SJCRH30 (cell line): Measurements from ENCODE around the gene ITPR2. TPM values are rescaled to one million over a fixed set of nuclear protein-coding genes. Genes with fewer than 3 reads are reported as not detected.

Experiments used
- DNase-seq, 2 experiments: peaks; one replicate each; pipeline ENCODE4 v3.0.0-alpha.2; 2015 to 2020
- H3K27ac ChIP-seq: fragments of 250-450 bp; sonication (Bioruptor Pico); 2 replicates; pipeline ENCODE4 v1.5.1; 2020; ENCODE audit warnings: mild to moderate bottlenecking, moderate library complexity
- H3K27me3 ChIP-seq: fragments of 250-450 bp; sonication (Bioruptor Pico); 2 replicates; pipeline ENCODE4 v1.5.1; 2020; ENCODE audit warnings: mild to moderate bottlenecking, moderate library complexity
- H3K36me3 ChIP-seq: fragments of 250-450 bp; sonication (Bioruptor Pico); 2 replicates; pipeline ENCODE4 v1.5.1; 2020; ENCODE audit warnings: mild to moderate bottlenecking, moderate library complexity
- H3K4me1 ChIP-seq: fragments of 250-450 bp; sonication (Bioruptor Pico); 2 replicates; pipeline ENCODE4 v1.5.1; 2020; ENCODE audit warnings: mild to moderate bottlenecking, moderate library complexity
- H3K4me3 ChIP-seq: fragments of 250-450 bp; sonication (Bioruptor Pico); 2 replicates; pipeline ENCODE4 v1.5.1; 2020; ENCODE audit warnings: mild to moderate bottlenecking, moderate library complexity
- H3K9me3 ChIP-seq: fragments of 250-450 bp; sonication (Bioruptor Pico); replicated peaks from 2 replicates; pipeline ENCODE4 v1.5.1; 2020; ENCODE audit warnings: mild to moderate bottlenecking, moderate library complexity
- total RNA-seq: library from RNA; depleted of rRNA; stranded (reverse); fragments of >200 nt; shearing (Covaris generic); gene quantifications from 2 replicates; pipeline ENCODE4 v1.2.3, GENCODE V29; 2014

ITPR2 gene
- total RNA-seq, 1 experiment from 2014 or later, result 8.7 TPM

DNA sequence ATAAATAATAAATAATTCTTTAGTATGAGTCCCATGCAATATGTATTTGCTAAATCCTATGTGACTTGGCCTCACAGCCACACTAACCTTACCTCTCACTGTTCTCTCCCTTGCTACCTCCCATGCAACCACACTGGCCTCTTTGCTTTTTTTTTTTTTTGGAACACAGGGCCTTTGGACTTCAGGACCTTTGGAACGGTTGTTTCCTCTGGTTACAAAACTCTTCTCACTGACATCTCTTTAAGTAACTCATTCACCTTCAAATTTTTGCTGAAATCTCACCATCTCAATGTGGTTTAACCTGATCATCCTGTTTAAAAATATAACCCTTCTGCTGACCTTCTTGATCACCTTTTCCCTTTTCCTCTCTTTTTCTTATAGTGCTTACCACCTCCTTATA lies 443.7 kb downstream of the ITPR2 start:
- Histone ChIP-seq H3K36me3 (no peaks in the 10 kb centered on the region), H3K4me1 (no peaks in the 10 kb centered on the region), H3K27ac (no peak overlapping the region), H3K9me3 (no peaks in the 10 kb centered on the region), H3K4me3 (no peak overlapping the region), H3K27me3 (no peaks in the 10 kb centered on the region)
- DNase-seq, result no peak

DNA sequence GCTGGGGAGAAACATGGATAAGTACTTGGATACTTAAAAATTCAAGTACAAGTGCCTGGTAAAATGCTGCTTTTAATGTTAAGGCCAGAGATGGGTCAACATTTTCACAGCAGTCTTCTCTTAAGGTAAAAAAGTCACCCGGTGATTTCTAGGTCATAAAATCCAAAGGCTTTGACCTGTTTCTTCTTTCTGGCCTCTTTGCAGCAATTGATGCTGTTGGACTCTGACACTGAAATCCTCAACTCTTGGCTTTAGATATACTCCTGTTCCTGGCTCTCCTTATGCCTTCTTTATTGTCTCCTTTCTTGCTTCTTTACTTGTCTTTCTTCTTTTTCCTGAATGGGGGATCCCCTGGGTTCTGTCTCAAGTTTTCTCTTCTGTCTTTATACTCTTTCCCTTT lies 448.5 kb downstream of the ITPR2 start:
- Histone ChIP-seq H3K4me3 (no peak overlapping the region), H3K27me3 (no peaks in the 10 kb centered on the region), H3K9me3 (no peaks in the 10 kb centered on the region), H3K4me1 (no peaks in the 10 kb centered on the region), H3K36me3 (no peaks in the 10 kb centered on the region), H3K27ac (no peak overlapping the region)
- no peak for DNase-seq

DNA sequence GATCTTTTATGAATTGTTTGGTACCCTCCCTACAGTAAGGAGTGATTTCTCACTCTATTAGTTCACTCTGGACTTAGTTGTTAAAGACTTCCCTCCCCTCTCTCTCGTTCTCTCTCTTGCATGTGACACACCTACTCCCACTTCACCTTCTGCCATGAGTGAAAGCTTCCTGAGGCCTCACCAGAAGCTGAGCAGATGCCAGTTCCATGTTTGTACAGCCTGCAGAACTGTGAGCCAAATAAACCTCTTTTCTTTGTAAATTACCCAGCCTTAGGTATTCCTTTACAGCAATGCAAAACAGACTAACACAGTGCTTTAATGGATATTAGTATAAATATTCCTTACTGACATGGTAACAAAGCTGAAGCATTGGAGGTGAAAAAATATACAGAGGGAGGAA lies 450.0 kb downstream of the ITPR2 start:
- H3K9me3 ChIP-seq, result no peaks in the 10 kb centered on the region
- H3K36me3 ChIP-seq, result no peaks in the 10 kb centered on the region
- H3K27ac ChIP-seq, result no peak overlapping the region
- no peaks in the 10 kb centered on the region for H3K27me3 ChIP-seq
- H3K4me1 ChIP-seq, result no peaks in the 10 kb centered on the region
- no peak for DNase-seq
- H3K4me3 ChIP-seq, result no peak overlapping the region

DNA sequence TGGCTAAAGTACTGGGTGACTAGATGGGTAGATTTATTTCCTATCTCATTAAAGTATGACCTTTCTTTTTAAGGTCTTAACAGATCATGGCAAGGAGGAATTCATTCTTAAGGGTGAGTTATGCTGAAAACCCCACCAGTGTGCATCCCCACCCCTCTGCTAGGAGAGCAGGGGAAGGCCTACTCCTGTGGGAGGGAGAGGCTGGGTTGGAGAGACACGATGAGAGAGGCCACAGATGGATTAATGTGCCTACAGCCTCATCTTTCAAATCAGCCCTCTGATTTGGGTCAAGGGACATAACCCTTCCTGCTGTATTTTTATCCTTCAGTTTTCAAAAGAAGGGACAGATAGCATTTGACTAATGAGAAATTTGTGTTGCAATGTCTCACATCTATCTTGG lies 452.1 kb downstream of the ITPR2 start:
- DNase-seq, result no peak
- H3K27ac ChIP-seq, result no peak overlapping the region
- no peaks in the 10 kb centered on the region for H3K27me3 ChIP-seq
- no peaks in the 10 kb centered on the region for H3K9me3 ChIP-seq
- no peaks in the 10 kb centered on the region for H3K4me1 ChIP-seq
- no peaks in the 10 kb centered on the region for H3K36me3 ChIP-seq
- no peak overlapping the region for H3K4me3 ChIP-seq

DNA sequence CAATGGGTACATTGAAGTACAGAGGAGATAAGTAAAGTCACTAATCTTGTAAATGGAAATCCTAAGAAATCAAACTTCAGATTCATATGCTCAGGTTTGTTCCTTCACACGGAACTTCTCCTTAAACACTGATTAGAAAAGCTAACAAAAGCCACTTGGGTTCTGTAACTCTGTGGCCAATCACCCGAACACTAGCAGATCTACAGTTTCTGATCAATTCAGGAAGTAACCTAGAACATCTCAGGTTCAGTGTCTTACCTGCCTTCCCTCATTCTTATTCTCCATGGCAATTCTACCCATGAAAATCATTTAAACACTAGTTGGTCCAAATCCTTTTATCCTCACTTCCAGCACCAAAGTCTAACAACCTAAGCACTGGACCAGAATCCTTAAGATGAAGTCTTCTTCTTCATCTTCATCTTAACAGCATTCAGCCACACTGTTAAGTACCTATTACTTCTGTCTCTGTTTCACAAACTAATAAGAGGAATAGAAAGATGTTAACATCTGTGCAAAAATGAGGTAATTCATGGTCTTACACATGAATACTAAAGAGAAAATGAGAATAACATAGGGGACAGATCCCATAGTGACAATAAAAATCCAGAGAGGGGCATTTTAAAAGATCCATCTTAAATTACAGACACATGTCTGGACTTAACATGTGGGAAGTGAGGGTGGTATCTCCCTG lies 453.1 kb downstream of the ITPR2 start:
- no peaks in the 10 kb centered on the region for H3K9me3 ChIP-seq
- no peak for DNase-seq
- H3K36me3 ChIP-seq, result no peaks in the 10 kb centered on the region
- peaks cover 3% of the 10 kb centered on the region for H3K4me1 ChIP-seq
- no peak overlapping the region for H3K4me3 ChIP-seq
- no peaks in the 10 kb centered on the region for H3K27me3 ChIP-seq
- no peak overlapping the region for H3K27ac ChIP-seq

DNA sequence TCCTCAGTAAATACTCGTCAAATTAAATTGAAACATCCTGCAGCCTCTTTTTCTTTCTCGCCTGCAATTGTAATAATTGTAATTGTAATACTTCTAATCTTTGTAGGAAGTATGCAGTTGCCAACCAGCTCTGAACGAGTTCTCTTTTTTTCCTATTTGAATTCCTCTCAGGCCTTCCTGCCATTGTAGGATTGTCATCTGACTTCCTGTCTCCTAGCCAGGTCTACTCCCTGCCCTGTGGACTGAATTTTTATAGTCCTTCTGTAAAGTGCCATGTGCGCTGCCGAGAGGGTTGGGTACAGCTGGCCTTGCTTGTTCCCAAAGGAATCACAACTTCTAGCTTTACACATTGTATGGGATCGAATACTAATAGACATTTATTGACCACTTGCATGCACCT lies 454.3 kb downstream of the ITPR2 start:
- H3K4me3 ChIP-seq, result no peak overlapping the region
- no peaks in the 10 kb centered on the region for H3K36me3 ChIP-seq
- H3K27ac ChIP-seq, result no peak overlapping the region
- H3K27me3 ChIP-seq, result no peaks in the 10 kb centered on the region
- H3K4me1 ChIP-seq, result peaks cover 16% of the 10 kb centered on the region
- DNase-seq, result no peak
- H3K9me3 ChIP-seq, result no peaks in the 10 kb centered on the region

DNA sequence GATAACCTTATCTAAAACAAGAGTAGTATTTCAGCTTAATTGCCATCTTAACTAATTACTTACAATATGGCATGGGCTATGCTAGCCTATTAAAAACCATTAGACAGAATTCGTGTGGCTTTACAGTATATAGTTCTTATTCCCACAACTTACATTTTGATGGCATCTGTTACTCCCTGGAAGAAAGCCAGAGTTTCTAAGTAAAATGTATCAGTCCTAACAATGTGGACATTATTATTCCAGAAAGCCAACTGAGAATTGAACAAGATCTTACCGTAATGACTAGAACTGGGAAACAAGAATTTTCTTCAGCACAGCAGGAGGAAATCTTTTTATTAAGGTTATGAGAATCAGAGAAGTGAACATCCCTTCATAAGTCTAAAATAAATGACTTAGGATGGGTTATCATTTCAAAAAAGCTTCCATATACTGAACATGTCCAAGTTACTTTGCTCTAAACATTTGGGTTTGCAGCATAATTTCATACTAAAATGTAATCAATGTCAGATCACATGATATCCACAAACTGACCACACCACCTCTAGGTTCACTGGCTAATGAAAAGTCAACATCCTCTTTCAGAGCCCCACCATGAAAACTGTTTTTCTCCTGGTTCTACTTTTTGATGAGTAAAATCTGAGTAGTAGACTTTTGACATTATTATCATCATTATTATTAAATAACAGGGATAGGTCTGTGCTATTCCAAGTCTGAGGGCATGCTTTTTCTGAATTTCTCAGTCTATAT lies 457.9 kb downstream of the ITPR2 start:
- Histone ChIP-seq H3K4me3 (no peak overlapping the region), H3K9me3 (no peaks in the 10 kb centered on the region), H3K27me3 (no peaks in the 10 kb centered on the region), H3K27ac (no peak overlapping the region), H3K36me3 (no peaks in the 10 kb centered on the region), H3K4me1 (peaks cover 35% of the 10 kb centered on the region)
- DNase-seq, result peak; percentile 12 to 81

- H3K4me1 ChIP-seq, result peaks cover 43% of the 10 kb centered on the region
- H3K36me3 ChIP-seq, result no peaks in the 10 kb centered on the region
- DNase-seq, result peak in 1 of 2 experiments; percentile 7
- H3K27me3 ChIP-seq, result no peaks in the 10 kb centered on the region
- no peak overlapping the region for H3K4me3 ChIP-seq
- no peaks in the 10 kb centered on the region for H3K9me3 ChIP-seq
- H3K27ac ChIP-seq, result no peak overlapping the region
These were observed 459.1 kb downstream of the ITPR2 start for GRCh38 chr12:26373606-26374495.

DNA sequence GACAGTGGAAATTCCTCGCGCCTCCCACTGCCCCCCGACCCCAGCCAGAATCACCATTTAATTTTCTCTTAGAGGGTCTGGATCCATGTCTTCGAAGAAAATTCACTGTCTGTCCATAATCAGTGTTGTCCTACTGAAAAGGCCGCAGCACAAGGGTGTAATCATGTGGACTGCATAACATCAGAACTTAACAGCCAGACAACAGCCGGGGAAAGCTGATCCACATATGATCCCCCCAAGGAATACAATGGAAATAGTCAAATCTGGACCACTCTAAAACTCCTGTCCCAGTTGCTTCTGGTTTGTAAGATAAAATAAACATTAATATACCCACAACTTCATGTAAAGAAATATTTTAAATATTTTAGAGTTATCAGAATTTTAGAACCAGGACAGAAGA lies 460.1 kb downstream of the ITPR2 start:
- H3K9me3 ChIP-seq, result no peaks in the 10 kb centered on the region
- H3K36me3 ChIP-seq, result no peaks in the 10 kb centered on the region
- H3K27ac ChIP-seq, result peak overlapping the region; percentile 36
- no peak overlapping the region for H3K4me3 ChIP-seq
- DNase-seq, result peak; percentile 52 to 73
- no peaks in the 10 kb centered on the region for H3K27me3 ChIP-seq
- peaks cover 43% of the 10 kb centered on the region for H3K4me1 ChIP-seq

DNA sequence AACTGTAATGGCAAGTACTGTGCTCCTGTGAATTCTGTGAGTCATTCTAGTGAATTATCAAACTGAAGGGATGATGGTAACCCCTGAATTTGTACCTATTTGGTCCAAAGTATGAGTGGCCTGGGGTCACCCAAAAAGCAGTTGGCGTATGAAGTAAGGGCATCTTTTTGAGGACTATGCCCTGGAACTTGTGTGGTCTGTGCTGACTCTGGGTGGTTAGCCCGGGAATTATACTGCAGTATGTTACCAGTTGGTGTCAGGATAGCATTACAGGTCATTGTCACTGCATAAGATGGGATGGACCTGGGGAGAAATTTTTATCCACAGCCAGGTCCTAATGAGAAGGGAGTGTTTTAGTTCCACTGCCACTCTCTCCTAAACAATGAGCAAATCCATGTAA lies 462.9 kb downstream of the ITPR2 start:
- peak in 1 of 2 experiments; percentile 15 for DNase-seq
- Histone ChIP-seq H3K27ac (peak overlapping the region; percentile 47), H3K4me3 (no peak overlapping the region), H3K9me3 (no peaks in the 10 kb centered on the region), H3K27me3 (no peaks in the 10 kb centered on the region), H3K36me3 (no peaks in the 10 kb centered on the region), H3K4me1 (peaks cover 41% of the 10 kb centered on the region)

DNA sequence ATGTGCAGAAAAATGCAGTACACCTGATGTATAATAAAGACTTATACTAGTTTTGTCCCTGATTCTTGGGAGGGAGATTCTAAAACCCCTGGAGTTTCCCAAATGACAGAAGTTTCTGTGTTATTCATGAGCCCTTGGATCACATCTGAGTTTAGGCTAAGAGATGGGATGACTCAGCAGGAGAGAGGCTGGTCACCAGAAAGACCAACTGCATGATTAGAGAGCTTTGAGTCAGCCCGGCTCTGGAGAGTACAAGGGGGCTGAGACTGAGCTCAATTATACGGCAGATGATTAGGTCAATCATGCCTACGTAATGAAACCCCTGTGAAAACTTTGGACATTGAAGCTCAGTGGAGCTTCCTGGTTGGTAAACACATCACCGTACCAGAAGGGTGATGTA lies 463.4 kb downstream of the ITPR2 start:
- Histone ChIP-seq H3K9me3 (no peaks in the 10 kb centered on the region), H3K36me3 (no peaks in the 10 kb centered on the region), H3K4me3 (no peak overlapping the region), H3K27me3 (no peaks in the 10 kb centered on the region), H3K27ac (peak overlapping the region; percentile 47), H3K4me1 (peaks cover 36% of the 10 kb centered on the region)
- peak; percentile 68 to 78 for DNase-seq

DNA sequence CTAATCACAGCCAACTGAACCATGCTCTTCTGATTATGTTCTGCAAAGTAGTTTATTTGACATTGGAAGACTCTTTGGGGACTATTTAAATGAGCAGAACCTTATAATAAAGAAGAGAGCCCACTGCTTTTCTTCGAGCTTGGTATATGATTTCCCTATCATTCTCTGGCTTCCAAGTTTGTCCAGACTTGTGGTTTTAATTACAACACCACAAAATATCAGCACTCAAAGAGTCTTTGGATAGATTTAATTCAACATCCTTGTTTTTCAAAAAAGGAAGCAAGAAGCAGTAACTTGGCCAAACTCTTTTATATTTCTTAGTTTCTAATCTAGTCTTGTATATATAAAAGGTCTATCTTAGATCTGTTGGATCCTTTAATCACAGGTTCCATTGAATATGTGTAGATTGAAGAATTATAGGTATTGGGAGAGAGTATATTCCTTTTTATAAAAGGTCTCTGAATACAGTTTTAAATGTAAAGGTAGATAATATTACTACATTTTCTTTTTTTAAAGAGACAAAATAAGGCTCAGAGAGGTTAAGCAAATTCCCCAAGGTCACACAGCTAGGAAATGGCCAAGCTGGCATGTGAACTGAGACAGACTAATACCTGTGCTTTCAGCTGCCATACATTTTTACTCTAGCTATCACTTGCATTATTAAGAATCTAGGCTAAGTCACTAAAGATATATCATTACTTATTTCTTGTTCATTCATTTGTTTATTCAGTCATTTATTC lies 464.8 kb downstream of the ITPR2 start:
- no peak for DNase-seq

DNA sequence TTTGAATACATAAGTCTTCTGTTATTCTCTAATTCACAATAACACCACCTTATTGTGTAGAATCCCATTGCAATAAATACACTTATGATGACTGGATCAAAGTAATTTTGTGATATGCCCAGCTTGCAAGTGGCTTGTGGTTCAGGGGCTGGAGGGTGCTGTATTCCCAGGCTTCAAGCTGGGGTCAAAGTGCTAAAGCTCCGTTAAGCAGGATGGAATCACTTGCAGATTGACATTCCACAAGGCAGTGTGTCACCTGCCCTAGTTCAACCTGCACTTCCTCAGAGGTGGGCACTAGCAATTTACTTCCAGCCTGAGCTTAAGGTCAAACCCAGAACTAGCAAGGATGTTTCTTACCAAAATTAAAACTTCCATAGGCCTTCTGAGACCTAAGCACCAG lies 471.0 kb downstream of the ITPR2 start:
- no peaks in the 10 kb centered on the region for H3K9me3 ChIP-seq
- H3K27me3 ChIP-seq, result no peaks in the 10 kb centered on the region
- H3K4me3 ChIP-seq, result no peak overlapping the region
- H3K4me1 ChIP-seq, result no peaks in the 10 kb centered on the region
- no peak for DNase-seq
- H3K27ac ChIP-seq, result no peak overlapping the region
- no peaks in the 10 kb centered on the region for H3K36me3 ChIP-seq

More for the DNA sequence above, 464.8 kb downstream of the ITPR2 start:
- H3K27me3 ChIP-seq, result no peaks in the 10 kb centered on the region
- H3K4me1 ChIP-seq, result peaks cover 22% of the 10 kb centered on the region
- no peak overlapping the region for H3K27ac ChIP-seq
- no peak overlapping the region for H3K4me3 ChIP-seq
- H3K36me3 ChIP-seq, result no peaks in the 10 kb centered on the region
- no peaks in the 10 kb centered on the region for H3K9me3 ChIP-seq

DNA sequence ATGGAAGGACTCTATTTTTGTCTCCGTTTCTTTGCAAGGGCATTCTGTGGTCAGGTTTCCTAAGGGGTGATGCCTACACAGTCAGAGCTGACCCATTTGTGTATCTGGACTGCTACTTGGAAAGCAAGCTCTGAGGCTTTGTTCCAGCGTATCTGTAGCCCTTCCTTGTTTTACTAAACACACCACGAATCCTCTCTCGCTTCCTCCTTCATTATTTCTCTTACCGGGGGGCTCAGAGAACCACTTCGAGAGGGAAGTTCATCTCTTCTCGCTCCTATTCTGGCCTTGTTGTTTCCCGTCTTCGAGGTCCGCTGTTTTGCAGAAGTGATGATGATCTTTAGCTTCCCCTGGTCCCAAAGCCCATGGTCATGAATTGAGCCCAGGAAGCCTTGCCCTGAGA lies 472.9 kb downstream of the ITPR2 start:
- Histone ChIP-seq H3K36me3 (no peaks in the 10 kb centered on the region), H3K27me3 (no peaks in the 10 kb centered on the region), H3K9me3 (no peaks in the 10 kb centered on the region), H3K4me1 (no peaks in the 10 kb centered on the region), H3K4me3 (no peak overlapping the region), H3K27ac (no peak overlapping the region)
- no peak for DNase-seq
